ENCODE data around the gene PPP1R1B.

PPP1R1B gene

DNA sequence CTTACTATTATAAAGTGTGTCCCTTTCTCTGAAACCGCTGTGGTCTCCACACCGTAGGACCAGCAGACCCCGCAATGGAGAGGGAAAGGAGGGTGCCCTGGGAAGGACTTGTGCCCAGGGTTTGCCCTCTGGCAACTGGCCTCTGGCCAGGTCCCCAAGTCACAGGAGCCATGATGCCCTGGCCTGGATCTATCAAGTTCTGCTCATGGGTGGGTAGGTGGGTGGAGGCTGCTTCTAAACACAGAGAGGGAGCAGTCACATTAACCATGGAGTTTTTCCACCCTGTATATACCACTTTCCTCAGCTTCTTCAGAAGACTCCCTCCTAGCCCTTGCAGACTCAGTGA is 9.7 kb upstream of the PPP1R1B start:
- no peaks in the 10 kb centered on the region for H3K9me3 ChIP-seq (ENCODE audit: control insufficient read depth in 1 of 2, low read length in 2 of 2)
- H3K4me3 ChIP-seq (ENCODE audit: low read depth in 1 of 2, low read length in 2 of 2), result peak overlapping the region; percentile 54 to 66
- H3K9ac ChIP-seq (ENCODE audit: low read depth in 1 of 2, low read length in 2 of 2), result peak overlapping the region; percentile 31 to 38
- H3K27ac ChIP-seq (ENCODE audit: low read depth, low read length), result no peak overlapping the region
- no peaks in the 10 kb centered on the region for H3K36me3 ChIP-seq (ENCODE audit: control insufficient read depth in 1 of 2, insufficient read depth in 2 of 2, low read length in 2 of 2)
- peaks cover 14 to 16% of the 10 kb centered on the region in 2 donors for H3K27me3 ChIP-seq (ENCODE audit: control insufficient read depth in 1 of 2, insufficient read depth in 2 of 2, low read length in 2 of 2)
- H3K4me1 ChIP-seq (ENCODE audit: control insufficient read depth in 1 of 2, insufficient read depth in 2 of 2, low read length in 2 of 2), result peaks cover 12 to 23% of the 10 kb centered on the region in 2 donors

DNA sequence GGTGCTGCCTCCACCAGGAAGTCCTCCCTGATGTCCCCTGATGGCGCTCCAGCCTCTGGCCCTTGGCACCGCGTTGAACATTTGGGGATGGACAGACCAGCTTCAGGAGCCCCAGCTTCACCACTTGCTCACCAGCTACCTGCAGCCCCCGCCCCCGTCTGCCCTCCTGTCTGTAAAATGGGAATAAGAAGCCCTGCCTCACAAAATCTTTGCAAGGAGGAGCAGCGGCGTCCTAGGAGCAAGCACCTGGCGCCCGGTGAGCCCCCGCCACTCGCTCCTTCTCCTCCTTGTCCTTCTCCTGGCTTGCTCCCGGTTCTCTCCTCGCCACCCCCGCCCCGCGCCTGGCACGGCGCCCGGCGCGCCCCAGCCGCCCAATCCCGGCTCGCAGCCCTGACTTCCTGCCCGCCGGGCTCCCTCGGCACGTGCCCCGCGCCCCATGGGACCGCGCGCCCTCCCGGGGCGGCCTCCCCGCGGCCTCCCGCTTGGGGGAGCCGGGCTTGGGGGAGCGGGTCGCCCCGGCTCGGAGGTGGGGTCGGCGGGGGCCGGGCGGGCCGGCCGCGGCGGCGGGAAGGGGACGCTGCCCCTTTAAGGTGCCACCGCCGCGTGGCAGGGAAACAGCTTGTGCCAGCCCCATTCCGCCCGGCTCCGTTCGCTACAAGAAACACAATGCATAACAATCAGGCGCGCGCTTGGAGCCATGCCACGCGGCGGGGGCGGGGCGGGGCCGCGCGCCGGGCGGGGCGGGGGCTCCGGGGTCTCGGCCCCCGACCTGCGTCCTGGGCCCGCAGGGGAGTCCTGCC is 9.1 kb upstream of the PPP1R1B start:
- peaks cover 12 to 25% of the 10 kb centered on the region in 2 donors for H3K4me1 ChIP-seq (ENCODE audit: control insufficient read depth in 1 of 2, insufficient read depth in 2 of 2, low read length in 2 of 2)
- H3K27me3 ChIP-seq (ENCODE audit: control insufficient read depth in 1 of 2, insufficient read depth in 2 of 2, low read length in 2 of 2), result peaks cover 13 to 16% of the 10 kb centered on the region in 2 donors
- no peak overlapping the region for H3K27ac ChIP-seq (ENCODE audit: low read depth, low read length)
- H3K4me3 ChIP-seq (ENCODE audit: low read depth in 1 of 2, low read length in 2 of 2), result peak overlapping the region; percentile 54 to 66
- H3K9me3 ChIP-seq (ENCODE audit: control insufficient read depth in 1 of 2, low read length in 2 of 2), result no peaks in the 10 kb centered on the region
- peak overlapping the region; percentile 31 to 38 for H3K9ac ChIP-seq (ENCODE audit: low read depth in 1 of 2, low read length in 2 of 2)
- no peaks in the 10 kb centered on the region for H3K36me3 ChIP-seq (ENCODE audit: control insufficient read depth in 1 of 2, insufficient read depth in 2 of 2, low read length in 2 of 2)

DNA sequence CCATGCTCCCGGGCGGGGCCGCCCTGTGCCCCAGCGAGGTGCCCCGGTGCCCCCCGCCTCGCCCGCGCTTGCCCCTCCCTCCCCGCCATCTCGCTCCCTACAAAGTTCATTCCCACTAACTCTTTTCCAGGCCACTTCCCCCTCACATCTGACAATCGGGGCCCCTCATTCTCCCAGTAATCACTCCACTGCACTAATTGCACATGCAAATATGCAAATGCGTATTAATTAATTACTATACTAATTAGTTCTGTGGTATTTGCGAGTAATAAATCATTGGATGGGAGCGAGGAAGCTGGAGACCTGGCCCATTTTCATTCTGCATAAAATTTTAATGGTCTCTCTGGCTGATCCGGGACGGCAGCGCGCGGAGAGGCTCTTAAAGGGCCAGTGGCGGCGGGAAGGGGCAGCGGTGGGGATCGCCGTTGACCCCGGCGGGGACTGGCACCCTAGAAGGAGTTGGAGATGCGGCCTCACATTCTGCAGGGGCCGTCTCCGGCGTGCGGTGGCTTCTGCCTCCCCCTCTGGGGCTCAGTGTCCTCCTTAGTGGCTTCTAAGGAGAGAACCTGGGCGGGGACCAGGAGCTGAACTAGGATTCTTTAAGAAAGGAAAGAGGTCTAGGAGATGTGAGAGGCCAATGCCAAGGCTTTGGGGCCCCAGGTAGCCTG is 8.4 kb upstream of the PPP1R1B start:
- H3K27ac ChIP-seq (ENCODE audit: low read depth, low read length), result no peak overlapping the region
- H3K36me3 ChIP-seq (ENCODE audit: control insufficient read depth in 1 of 2, insufficient read depth in 2 of 2, low read length in 2 of 2), result no peaks in the 10 kb centered on the region
- H3K9ac ChIP-seq (ENCODE audit: low read depth in 1 of 2, low read length in 2 of 2), result peak overlapping the region in 1 of 2 donors; percentile 32
- H3K4me3 ChIP-seq (ENCODE audit: low read depth in 1 of 2, low read length in 2 of 2), result peak overlapping the region; percentile 66 to 73
- H3K9me3 ChIP-seq (ENCODE audit: control insufficient read depth in 1 of 2, low read length in 2 of 2), result no peaks in the 10 kb centered on the region
- H3K27me3 ChIP-seq (ENCODE audit: control insufficient read depth in 1 of 2, insufficient read depth in 2 of 2, low read length in 2 of 2), result peaks cover 9 to 11% of the 10 kb centered on the region in 2 donors
- peaks cover 17 to 29% of the 10 kb centered on the region in 2 donors for H3K4me1 ChIP-seq (ENCODE audit: control insufficient read depth in 1 of 2, insufficient read depth in 2 of 2, low read length in 2 of 2)

DNA sequence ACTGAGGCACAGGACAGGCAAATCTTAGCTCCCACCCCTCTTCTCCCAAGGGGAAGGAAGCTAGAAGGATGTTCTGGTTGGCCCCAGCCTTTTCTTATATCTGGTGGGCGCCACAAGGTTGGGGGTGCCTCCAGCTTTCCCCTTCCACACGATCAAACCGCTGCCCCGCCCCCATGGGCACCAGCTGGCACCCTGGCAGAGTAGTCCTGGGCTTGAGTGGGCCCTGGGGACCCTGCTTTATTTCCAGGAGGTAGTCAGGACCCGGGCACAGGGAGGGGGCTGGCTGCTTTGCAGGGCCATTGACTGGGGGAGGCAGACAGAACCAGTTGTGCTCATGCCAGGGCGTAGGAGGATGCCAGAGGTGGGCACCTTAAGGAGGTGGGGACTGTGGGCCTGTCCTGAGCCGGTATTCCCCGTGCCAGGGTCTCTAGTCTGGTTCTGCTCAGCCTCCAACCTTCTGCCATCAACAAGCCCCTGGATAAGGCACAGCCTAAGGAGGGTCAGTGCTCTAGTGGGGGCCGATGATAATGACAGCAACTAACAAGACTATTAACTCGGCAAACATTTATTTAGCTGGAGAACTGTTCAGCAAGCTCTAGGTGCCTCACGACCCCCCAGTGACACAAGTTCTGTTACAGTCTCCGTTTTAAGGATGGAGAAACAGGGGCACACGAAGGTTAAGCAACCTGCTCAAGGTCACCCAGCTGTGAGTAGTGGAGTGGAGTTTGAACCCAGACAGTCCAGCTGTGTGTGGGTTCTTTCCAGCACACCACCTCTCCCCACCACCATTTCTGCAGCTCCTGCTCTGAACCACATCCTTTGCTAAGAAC is 7.6 kb upstream of the PPP1R1B start:
- peaks cover 9 to 11% of the 10 kb centered on the region in 2 donors for H3K27me3 ChIP-seq (ENCODE audit: control insufficient read depth in 1 of 2, insufficient read depth in 2 of 2, low read length in 2 of 2)
- H3K27ac ChIP-seq (ENCODE audit: low read depth, low read length), result no peak overlapping the region
- no peaks in the 10 kb centered on the region for H3K9me3 ChIP-seq (ENCODE audit: control insufficient read depth in 1 of 2, low read length in 2 of 2)
- H3K36me3 ChIP-seq (ENCODE audit: control insufficient read depth in 1 of 2, insufficient read depth in 2 of 2, low read length in 2 of 2), result no peaks in the 10 kb centered on the region
- peaks cover 23 to 35% of the 10 kb centered on the region in 2 donors for H3K4me1 ChIP-seq (ENCODE audit: control insufficient read depth in 1 of 2, insufficient read depth in 2 of 2, low read length in 2 of 2)
- H3K4me3 ChIP-seq (ENCODE audit: low read depth in 1 of 2, low read length in 2 of 2), result no peak overlapping the region
- H3K9ac ChIP-seq (ENCODE audit: low read depth in 1 of 2, low read length in 2 of 2), result peak overlapping the region in 1 of 2 donors; percentile 32

DNA sequence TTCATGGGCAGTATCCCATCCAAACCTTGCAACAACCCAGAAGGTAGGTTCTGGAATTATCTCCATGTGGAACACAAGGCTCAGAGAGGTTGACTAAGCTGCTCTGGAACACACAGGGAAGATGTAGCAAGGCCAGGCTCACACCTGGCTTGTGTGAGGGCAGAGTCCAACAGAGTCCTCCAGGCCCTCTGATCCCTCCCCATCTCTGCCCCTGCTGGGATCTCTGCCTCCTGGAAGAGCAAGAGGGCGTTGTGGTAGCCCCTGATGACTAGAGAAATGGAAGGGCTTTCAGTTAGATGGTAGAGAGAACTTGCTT is 7.0 kb upstream of the PPP1R1B start:
- peaks cover 6 to 11% of the 10 kb centered on the region in 2 donors for H3K27me3 ChIP-seq (ENCODE audit: control insufficient read depth in 1 of 2, insufficient read depth in 2 of 2, low read length in 2 of 2)
- H3K9ac ChIP-seq (ENCODE audit: low read depth in 1 of 2, low read length in 2 of 2), result no peak overlapping the region
- H3K9me3 ChIP-seq (ENCODE audit: control insufficient read depth in 1 of 2, low read length in 2 of 2), result no peaks in the 10 kb centered on the region
- no peak overlapping the region for H3K4me3 ChIP-seq (ENCODE audit: low read depth in 1 of 2, low read length in 2 of 2)
- no peaks in the 10 kb centered on the region for H3K36me3 ChIP-seq (ENCODE audit: control insufficient read depth in 1 of 2, insufficient read depth in 2 of 2, low read length in 2 of 2)
- H3K4me1 ChIP-seq (ENCODE audit: control insufficient read depth in 1 of 2, insufficient read depth in 2 of 2, low read length in 2 of 2), result peaks cover 27 to 37% of the 10 kb centered on the region in 2 donors
- no peak overlapping the region for H3K27ac ChIP-seq (ENCODE audit: low read depth, low read length)

DNA sequence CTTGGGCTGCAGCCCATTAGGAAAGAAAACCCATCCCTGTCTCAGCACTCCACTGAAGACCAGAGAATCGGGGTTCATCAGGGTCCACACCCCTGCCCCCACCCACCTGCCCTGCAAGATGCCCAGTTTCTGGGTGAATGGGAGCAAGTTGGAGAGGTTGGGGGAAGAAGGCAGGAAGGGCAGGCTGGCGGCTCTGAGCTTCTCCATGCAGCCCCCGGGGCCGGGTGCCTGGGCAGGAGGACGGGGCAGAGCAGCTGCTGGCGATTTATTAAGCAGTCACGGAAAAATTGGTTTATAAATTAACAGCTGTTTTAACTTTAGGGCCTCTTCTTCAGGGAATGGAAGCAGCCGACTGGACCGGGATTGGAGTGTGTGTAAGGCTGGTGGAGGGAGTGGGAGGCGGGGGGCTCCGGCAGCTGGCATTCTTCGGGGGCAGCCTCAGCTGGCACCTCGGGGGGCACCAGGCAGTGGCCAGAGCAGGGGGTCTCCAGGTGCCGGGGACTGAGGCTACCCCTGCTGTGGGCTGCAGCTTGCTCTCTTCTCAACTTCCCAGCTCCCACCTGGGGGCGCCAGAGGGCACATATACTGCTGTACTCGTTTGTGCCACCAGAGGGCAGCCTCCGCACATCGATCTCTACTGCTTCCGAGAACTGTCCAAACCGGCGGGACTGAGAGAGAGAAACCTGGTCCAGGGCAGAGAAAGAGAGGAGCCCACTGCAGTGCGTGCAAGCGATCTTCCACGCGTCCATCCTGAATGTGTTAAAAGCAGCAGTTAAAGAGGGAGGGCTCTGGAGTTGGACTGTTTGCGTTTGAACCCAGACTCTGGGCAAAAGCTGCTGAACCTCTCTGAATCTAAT is 5.0 kb upstream of the PPP1R1B start:
- Histone ChIP-seq H3K9me3 (ENCODE audit: control insufficient read depth in 1 of 2, low read length in 2 of 2) (no peaks in the 10 kb centered on the region), H3K27ac (ENCODE audit: low read depth, low read length) (no peak overlapping the region), H3K36me3 (ENCODE audit: control insufficient read depth in 1 of 2, insufficient read depth in 2 of 2, low read length in 2 of 2) (no peaks in the 10 kb centered on the region), H3K4me3 (ENCODE audit: low read depth in 1 of 2, low read length in 2 of 2) (peak overlapping the region in 1 of 2 donors; percentile 26), H3K4me1 (ENCODE audit: control insufficient read depth in 1 of 2, insufficient read depth in 2 of 2, low read length in 2 of 2) (peaks cover 44 to 51% of the 10 kb centered on the region in 2 donors), H3K27me3 (ENCODE audit: control insufficient read depth in 1 of 2, insufficient read depth in 2 of 2, low read length in 2 of 2) (peaks cover 9 to 10% of the 10 kb centered on the region in 2 donors), H3K9ac (ENCODE audit: low read depth in 1 of 2, low read length in 2 of 2) (peak overlapping the region in 1 of 2 donors; percentile 49)

DNA sequence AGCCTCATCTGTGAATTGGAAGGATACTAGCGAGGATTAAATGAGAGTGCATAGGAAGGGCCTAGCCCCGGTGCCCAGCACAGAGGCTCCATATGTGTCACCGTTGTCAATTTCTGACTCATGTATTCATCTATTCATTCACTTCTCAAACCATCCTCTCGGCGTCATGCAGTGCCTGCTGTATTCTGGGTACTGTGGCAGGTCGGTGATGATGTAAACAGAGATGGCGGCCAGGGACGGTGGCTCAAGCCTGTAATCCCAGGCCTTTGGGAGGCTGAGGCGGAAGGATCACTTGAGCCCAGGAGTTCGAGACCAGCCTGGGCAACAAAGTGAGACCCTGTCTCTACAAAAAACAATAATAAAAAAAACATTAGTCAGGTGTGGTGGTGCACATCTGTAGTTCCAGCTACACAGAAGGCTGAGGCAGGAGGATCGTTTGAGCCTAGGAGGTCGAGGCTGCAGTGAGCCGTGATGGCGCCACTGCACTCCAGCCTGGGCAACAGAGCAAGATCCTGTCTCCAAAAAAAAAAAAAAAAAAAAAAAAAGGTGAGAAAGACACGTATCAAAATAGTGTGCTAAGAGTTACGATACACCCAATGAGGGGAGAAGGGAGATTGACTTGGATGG is 4.3 kb upstream of the PPP1R1B start:
- no peaks in the 10 kb centered on the region for H3K9me3 ChIP-seq (ENCODE audit: control insufficient read depth in 1 of 2, low read length in 2 of 2)
- peaks cover 38 to 45% of the 10 kb centered on the region in 2 donors for H3K4me1 ChIP-seq (ENCODE audit: control insufficient read depth in 1 of 2, insufficient read depth in 2 of 2, low read length in 2 of 2)
- H3K27me3 ChIP-seq (ENCODE audit: control insufficient read depth in 1 of 2, insufficient read depth in 2 of 2, low read length in 2 of 2), result peaks cover 2 to 4% of the 10 kb centered on the region in 2 donors
- peak overlapping the region in 1 of 2 donors; percentile 49 for H3K9ac ChIP-seq (ENCODE audit: low read depth in 1 of 2, low read length in 2 of 2)
- H3K4me3 ChIP-seq (ENCODE audit: low read depth in 1 of 2, low read length in 2 of 2), result peak overlapping the region in 1 of 2 donors; percentile 26
- no peaks in the 10 kb centered on the region for H3K36me3 ChIP-seq (ENCODE audit: control insufficient read depth in 1 of 2, insufficient read depth in 2 of 2, low read length in 2 of 2)
- H3K27ac ChIP-seq (ENCODE audit: low read depth, low read length), result no peak overlapping the region

DNA sequence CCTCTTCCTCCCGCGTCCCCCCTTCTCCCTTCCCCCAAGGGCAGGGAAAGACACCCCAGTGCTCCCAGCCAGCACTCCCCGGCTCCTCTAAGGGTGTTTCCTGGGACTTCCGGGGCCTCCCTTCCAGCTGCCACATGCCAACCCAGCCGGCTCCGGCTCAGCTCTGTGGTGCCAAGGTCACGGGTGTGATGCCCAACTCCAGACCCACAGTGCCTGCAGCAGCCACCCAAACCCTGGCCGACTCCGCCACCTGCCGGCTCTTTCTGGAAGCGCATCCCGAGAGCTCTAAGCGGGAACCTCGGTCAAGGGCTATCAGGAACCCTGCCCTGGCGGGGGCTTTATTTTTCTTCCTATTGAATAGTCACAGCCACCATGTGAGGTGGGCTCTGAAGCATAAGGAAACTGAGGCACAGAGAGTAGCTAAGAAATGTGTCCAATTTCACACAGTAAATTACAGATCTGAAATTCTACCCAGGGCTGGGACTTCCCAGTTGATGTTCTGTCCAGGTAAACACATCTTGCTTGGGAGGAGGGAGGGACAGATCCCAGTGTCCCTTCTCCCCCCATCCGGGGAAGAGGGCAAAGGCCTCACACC is 3.3 kb upstream of the PPP1R1B start:
- no peak overlapping the region for H3K4me3 ChIP-seq (ENCODE audit: low read depth in 1 of 2, low read length in 2 of 2)
- H3K4me1 ChIP-seq (ENCODE audit: control insufficient read depth in 1 of 2, insufficient read depth in 2 of 2, low read length in 2 of 2), result peaks cover 38 to 48% of the 10 kb centered on the region in 2 donors
- H3K27ac ChIP-seq (ENCODE audit: low read depth, low read length), result no peak overlapping the region
- H3K9me3 ChIP-seq (ENCODE audit: control insufficient read depth in 1 of 2, low read length in 2 of 2), result no peaks in the 10 kb centered on the region
- H3K36me3 ChIP-seq (ENCODE audit: control insufficient read depth in 1 of 2, insufficient read depth in 2 of 2, low read length in 2 of 2), result no peaks in the 10 kb centered on the region
- peaks cover 2 to 4% of the 10 kb centered on the region in 2 donors for H3K27me3 ChIP-seq (ENCODE audit: control insufficient read depth in 1 of 2, insufficient read depth in 2 of 2, low read length in 2 of 2)
- H3K9ac ChIP-seq (ENCODE audit: low read depth in 1 of 2, low read length in 2 of 2), result no peak overlapping the region

DNA sequence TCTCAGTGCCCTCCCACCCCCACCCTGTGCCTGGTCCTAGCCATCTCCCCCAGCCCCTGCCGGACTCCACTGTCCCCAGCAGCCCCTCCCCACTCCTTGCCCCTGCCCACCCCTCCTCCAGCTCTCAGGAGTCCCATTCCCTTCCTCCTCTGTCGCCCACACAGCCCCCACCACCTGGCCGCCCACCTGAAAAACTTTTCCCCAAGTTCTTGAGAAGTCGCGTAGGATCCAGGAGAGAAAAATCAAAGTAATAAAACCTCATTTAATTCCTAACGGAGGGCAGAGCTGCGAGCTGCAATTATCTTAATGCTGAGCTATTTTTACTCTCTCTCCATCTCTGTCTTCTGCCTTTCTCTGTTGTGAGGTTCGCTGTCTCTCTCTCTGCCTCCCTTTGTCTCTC is 2.4 kb upstream of the PPP1R1B start:
- H3K9me3 ChIP-seq (ENCODE audit: control insufficient read depth in 1 of 2, low read length in 2 of 2), result no peaks in the 10 kb centered on the region
- peaks cover 41 to 43% of the 10 kb centered on the region in 2 donors for H3K4me1 ChIP-seq (ENCODE audit: control insufficient read depth in 1 of 2, insufficient read depth in 2 of 2, low read length in 2 of 2)
- H3K4me3 ChIP-seq (ENCODE audit: low read depth in 1 of 2, low read length in 2 of 2), result no peak overlapping the region
- H3K36me3 ChIP-seq (ENCODE audit: control insufficient read depth in 1 of 2, insufficient read depth in 2 of 2, low read length in 2 of 2), result no peaks in the 10 kb centered on the region
- peaks cover 2 to 4% of the 10 kb centered on the region in 2 donors for H3K27me3 ChIP-seq (ENCODE audit: control insufficient read depth in 1 of 2, insufficient read depth in 2 of 2, low read length in 2 of 2)
- no peak overlapping the region for H3K9ac ChIP-seq (ENCODE audit: low read depth in 1 of 2, low read length in 2 of 2)
- H3K27ac ChIP-seq (ENCODE audit: low read depth, low read length), result no peak overlapping the region

Data from duodenal mucosa (tissue), 2 donors.